GM12892 (cell line): Measurements from ENCODE around the gene FGR.
"Not testable (repeated sequence)": the region's sequence is repeated elsewhere in the genome, so short reads cannot be mapped to it uniquely, and the experiment has no call there.

Source experiments
- DNase-seq: peaks from one replicate; pipeline ENCODE4 v3.0.0; 2011; ENCODE audit not compliant: insufficient read length
- FAIRE-seq: peaks from 2 replicates; lab custom pipeline; 2011; peaks lifted over from hg19 to GRCh38; lab: Jason Lieb, UNC
- POLR2A ChIP-seq: IDR thresholded peaks from 2 replicates; pipeline ENCODE4 v1.6.1; 2011; ENCODE audit warnings: low read depth, low read length, control low read depth
- POLR2AphosphoS5 ChIP-seq: IDR thresholded peaks from 2 replicates; pipeline ENCODE4 v1.6.1; 2011; ENCODE audit warnings: low read depth, low read length, control low read depth
- TAF1 ChIP-seq: IDR thresholded peaks from 2 replicates; pipeline ENCODE4 v1.6.1; 2011; ENCODE audit warnings: low read depth, mild to moderate bottlenecking, control low read depth, low read length, borderline replicate concordance

Gene FGR

GRCh38 chr1:27643600-27644368 lies 8.8 kb upstream of the FGR start:
- FAIRE-seq (peak; percentile 90), DNase-seq (peak; percentile 66)
- TF ChIP-seq POLR2AphosphoS5 = no peak
- no peak for TF ChIP-seq POLR2A
- TF ChIP-seq TAF1 = no peak

DNA sequence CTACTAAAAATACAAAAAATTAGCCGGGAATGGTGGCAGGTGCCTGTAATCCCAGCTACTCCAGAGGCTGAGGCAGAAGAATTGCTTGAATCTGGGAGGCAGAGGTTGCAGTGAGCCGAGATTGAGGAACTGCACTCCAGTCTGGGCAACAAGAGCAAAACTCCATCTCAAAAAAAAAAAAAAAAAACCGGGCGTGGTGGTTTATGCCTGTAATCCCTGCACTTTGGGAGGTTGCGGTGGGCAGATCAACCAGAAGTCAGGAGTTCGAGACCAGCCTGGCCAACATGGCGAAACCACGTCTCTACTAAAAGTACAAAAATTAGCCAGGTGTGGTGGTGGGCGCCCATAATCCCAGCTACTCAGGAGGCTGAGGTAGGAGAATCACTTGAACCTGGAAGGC lies 5.5 kb upstream of the FGR start:
- FAIRE-seq, DNase-seq: not testable (repeated sequence)

GRCh38 chr1:27638805-27639204 lies 3.8 kb upstream of the FGR start:
- no peak for DNase-seq
- FAIRE-seq = no peak
- no peak for TF ChIP-seq TAF1
- TF ChIP-seq POLR2A = no peak
- TF ChIP-seq POLR2AphosphoS5 = no peak

GRCh38 chr1:27638047-27638734 lies 3.2 kb upstream of the FGR start:
- no peak for TF ChIP-seq POLR2AphosphoS5
- no peak for TF ChIP-seq POLR2A
- TF ChIP-seq TAF1 = no peak
- no peak for FAIRE-seq
- no peak for DNase-seq

GRCh38 chr1:27635396-27636142 lies 584 bp upstream of the FGR start:
- DNase-seq (no peak), FAIRE-seq (no peak)
- no peak for TF ChIP-seq TAF1
- TF ChIP-seq POLR2AphosphoS5 = no peak
- no peak for TF ChIP-seq POLR2A

DNA sequence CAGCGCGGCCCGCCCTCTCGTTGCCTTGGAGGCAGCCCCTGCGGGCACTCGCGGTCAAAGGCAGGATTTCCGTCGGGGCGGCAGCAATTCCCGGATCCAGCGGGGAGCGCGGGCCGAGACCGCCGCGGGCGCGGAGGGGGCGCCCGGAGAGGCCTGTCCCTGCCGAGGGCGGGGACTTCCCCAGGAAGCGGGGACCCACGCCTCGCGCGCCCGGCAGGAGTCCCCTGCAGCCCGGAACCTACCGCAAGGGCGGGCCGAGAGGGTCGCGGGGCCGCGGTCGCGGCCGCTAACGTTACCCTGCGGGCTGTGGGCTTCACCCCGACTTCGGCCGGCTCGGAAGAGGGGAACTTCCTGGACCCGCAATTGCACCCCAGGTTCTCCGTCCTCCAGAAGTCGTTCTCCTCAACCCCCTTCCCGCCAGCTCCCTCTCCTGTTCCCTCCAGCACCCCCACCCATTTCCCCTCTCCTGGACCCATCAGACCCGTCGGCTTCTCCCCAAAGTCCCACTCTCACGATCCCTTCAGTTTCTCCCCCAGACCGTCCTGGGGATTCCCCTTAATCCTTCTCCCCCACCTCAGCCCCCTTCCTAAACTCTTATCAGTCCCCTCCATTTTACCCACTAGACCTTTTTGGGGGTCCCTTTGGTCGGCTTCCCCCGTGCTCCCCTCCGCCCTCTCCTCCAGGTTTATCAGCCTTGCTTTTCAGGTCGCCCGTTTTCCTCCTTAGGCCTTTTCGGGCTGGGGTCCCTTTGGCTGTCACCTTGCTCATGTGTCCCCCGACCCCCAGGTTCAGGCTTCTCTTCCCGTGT lies 604 bp downstream of the FGR start:
- DNase-seq (no peak), FAIRE-seq (peak; percentile 81)
- TF ChIP-seq POLR2A (peak; percentile 39; the same call in 1 of the 2 replicates), TAF1 (no peak)

DNA sequence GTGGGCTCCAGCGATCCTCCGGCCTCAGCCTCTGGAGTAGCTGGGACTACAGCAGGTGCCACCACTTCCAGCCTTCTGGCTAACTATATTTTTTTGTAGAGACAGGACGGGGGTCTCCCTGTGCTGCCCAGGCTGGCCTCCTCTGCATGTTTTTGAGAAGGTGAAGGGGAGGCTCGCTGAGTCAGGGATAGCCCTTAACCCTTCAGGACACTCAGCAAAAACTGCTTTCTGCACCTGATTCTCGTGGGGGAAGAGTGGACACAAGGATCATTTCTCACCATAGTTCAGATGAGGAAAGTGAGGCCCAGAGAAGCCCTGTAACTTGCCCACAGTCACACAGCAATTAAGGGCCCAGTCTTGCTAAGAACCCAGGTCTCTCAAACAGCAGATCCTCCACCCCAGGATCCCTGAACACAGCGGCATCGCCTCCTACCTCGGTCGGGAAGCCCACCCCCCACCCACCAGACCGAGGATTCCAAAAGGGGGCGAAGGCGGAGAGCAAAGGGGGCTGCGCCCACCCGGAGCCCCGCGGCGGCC lies 1.3 kb downstream of the FGR start:
- no peak for FAIRE-seq
- DNase-seq = no peak
- TF ChIP-seq POLR2AphosphoS5 (no peak), POLR2A (no peak), TAF1 (no peak)

DNA sequence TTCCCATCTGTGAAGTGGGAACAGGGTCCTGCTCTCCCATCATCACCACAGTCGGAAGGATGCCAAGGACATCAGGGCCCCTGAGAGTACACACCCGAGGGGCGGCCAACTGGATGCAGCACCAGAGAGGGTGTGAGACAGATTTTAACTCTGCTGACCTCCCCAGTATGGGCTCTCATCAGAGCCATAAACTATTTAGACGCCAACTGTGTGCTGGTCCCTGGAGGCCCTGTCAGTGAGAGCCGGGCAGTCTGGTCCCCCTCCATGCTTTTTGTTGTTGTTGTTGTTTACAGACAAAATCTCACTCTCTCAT lies 1.7 kb downstream of the FGR start:
- TF ChIP-seq POLR2A (no peak), POLR2AphosphoS5 (no peak), TAF1 (no peak)
- FAIRE-seq (no peak), DNase-seq (no peak)

- FAIRE-seq = peak; percentile 97
- TF ChIP-seq POLR2AphosphoS5 (no peak), POLR2A (peak; percentile 53; the same call in 1 of the 2 replicates), TAF1 (no peak)
- peak; percentile 53 for DNase-seq
Measured at GRCh38 chr1:27632387-27633297, 2.3 kb downstream of the FGR start.

GRCh38 chr1:27630859-27631491 lies 4.0 kb downstream of the FGR start:
- FAIRE-seq = no peak
- DNase-seq = no peak
- no peak for TF ChIP-seq TAF1
- TF ChIP-seq POLR2AphosphoS5 = no peak
- no peak for TF ChIP-seq POLR2A
